ENCODE data around the gene TNFAIP8L1.

Gene TNFAIP8L1

DNA sequence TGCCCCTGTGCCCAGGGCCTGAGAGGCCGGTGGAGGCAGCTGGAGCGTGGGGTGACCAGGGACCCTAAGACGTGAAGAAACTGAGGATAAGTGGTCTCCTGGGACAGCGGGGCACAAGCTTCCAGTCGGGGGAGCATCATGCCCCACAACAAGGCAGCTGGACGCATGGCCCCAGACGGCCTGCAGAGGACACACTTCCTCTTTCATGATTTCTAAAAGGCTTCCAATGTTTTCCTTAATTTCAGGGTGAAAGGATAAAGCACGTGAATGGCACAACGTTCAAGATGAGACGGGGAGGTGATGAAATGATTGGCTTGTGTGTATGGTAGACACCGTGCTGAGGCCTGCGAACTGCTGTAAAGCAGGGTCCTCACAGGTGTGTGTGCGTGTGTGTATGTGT lies 51.0 kb downstream of the TNFAIP8L1 start:
- Histone ChIP-seq H2AFZ (no peak overlapping the region), H3K4me2 (ENCODE audit: low read length) (no peak overlapping the region), H3K4me1 (no peaks in the 10 kb centered on the region), H3K36me3 (ENCODE audit: control insufficient read depth, insufficient read depth, low read length) (no peaks in the 10 kb centered on the region), H3K9ac (no peak overlapping the region), H3K27ac (no peak overlapping the region), H3K27me3 (ENCODE audit: control insufficient read depth, insufficient read depth, low read length) (no peaks in the 10 kb centered on the region), H3K4me3 (ENCODE audit: low read depth, low read length) (no peak overlapping the region), H3K9me3 (ENCODE audit: control insufficient read depth, low read length) (no peaks in the 10 kb centered on the region), H3K79me2 (peaks cover 2% of the 10 kb centered on the region)
- TF ChIP-seq, protein P1, sequence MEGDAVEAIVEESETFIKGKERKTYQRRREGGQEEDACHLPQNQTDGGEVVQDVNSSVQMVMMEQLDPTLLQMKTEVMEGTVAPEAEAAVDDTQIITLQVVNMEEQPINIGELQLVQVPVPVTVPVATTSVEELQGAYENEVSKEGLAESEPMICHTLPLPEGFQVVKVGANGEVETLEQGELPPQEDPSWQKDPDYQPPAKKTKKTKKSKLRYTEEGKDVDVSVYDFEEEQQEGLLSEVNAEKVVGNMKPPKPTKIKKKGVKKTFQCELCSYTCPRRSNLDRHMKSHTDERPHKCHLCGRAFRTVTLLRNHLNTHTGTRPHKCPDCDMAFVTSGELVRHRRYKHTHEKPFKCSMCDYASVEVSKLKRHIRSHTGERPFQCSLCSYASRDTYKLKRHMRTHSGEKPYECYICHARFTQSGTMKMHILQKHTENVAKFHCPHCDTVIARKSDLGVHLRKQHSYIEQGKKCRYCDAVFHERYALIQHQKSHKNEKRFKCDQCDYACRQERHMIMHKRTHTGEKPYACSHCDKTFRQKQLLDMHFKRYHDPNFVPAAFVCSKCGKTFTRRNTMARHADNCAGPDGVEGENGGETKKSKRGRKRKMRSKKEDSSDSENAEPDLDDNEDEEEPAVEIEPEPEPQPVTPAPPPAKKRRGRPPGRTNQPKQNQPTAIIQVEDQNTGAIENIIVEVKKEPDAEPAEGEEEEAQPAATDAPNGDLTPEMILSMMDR (IDR thresholded peaks at IDR 0.05): no peak

DNA sequence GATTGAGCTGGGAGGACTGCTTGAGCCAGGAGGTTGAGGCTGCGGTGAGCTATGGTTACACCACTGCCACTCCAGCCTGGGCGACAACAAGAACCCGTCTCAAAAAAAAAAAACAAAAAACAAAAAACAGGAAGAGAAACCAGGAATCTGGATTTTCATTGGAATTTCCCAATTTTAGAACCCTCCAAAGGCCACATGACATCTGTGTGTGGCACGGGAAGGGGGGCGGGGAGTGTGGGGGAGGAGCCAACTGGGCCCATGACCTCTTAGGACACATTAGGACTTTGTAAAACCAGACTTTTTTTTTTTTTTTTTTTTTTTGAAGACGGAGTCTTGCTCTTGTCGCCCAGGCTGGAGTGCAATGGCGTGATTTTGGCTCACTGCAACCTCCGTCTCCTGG lies 52.1 kb downstream of the TNFAIP8L1 start:
- no peak overlapping the region for H2AFZ ChIP-seq
- H3K4me3 ChIP-seq (ENCODE audit: low read depth, low read length): no peak overlapping the region
- no peak overlapping the region for H3K9ac ChIP-seq
- no peak overlapping the region for H3K4me2 ChIP-seq (ENCODE audit: low read length)
- H3K27ac ChIP-seq: no peak overlapping the region
- H3K79me2 ChIP-seq: peaks cover 2% of the 10 kb centered on the region
- H3K36me3 ChIP-seq (ENCODE audit: control insufficient read depth, insufficient read depth, low read length): no peaks in the 10 kb centered on the region
- TF ChIP-seq, protein P1 (IDR thresholded peaks at IDR 0.05): no peak
- no peaks in the 10 kb centered on the region for H3K4me1 ChIP-seq
- no peaks in the 10 kb centered on the region for H3K27me3 ChIP-seq (ENCODE audit: control insufficient read depth, insufficient read depth, low read length)
- H3K9me3 ChIP-seq (ENCODE audit: control insufficient read depth, low read length): no peaks in the 10 kb centered on the region

DNA sequence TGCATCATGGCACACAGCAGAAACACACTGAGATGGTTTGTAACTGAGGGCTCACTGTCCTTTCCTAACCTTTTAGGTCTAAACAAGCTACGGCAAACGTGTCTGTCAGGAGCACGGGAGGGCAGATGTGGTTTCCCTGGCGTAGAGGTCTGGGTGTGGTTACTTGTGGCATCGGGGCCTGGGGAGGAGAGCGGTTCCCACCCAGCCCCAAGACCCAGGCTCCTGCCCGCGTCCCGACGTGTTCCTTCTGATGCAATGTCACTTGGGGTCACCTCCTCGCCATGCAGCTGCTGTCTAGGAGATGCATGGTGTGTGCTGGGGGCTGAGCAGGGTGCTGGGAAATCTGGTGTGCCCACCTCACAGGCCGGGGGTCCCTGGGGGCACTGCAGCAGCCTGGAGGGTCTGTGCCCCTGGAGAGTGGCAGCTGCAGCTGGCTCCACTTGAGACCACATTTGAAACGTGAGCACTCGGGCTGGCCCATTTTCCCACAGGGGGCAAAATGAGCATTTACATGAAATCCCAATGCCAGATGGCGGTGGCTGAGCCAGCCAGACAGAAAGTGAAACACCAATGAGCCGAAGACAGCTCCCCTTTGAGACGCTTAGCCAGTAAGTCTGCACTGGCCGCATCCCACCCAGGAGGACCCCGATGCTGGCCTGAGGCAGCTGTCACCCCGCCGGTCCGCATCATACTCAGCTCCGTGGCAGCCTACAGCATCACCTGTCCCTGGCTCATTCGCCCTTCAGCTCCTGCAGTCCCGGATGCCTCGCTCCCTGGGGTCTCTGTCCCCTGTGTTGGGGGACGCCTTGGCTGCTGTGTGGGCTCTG lies 53.1 kb downstream of the TNFAIP8L1 start:
- no peak overlapping the region for H3K4me2 ChIP-seq (ENCODE audit: low read length)
- H3K27ac ChIP-seq: no peak overlapping the region
- H3K36me3 ChIP-seq (ENCODE audit: control insufficient read depth, insufficient read depth, low read length): no peaks in the 10 kb centered on the region
- no peaks in the 10 kb centered on the region for H3K27me3 ChIP-seq (ENCODE audit: control insufficient read depth, insufficient read depth, low read length)
- H3K79me2 ChIP-seq: peaks cover 2% of the 10 kb centered on the region
- no peak overlapping the region for H3K9ac ChIP-seq
- no peaks in the 10 kb centered on the region for H3K4me1 ChIP-seq
- TF ChIP-seq, protein P1 (IDR thresholded peaks at IDR 0.05): no peak
- H2AFZ ChIP-seq: no peak overlapping the region
- no peaks in the 10 kb centered on the region for H3K9me3 ChIP-seq (ENCODE audit: control insufficient read depth, low read length)
- no peak overlapping the region for H3K4me3 ChIP-seq (ENCODE audit: low read depth, low read length)

DNA sequence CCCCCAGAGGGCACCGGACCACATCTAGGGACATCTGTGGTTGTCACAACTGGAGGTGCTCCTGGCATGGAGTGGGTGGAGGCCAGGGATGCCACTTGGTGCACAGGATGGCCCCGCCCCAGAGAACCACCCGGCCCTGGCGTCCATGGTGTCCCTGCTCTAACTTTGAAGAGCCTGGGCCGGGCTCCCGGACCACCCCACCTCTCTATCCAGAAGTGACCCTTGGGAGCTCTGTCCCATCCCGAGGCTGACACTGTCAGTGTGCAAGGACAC lies 53.7 kb downstream of the TNFAIP8L1 start:
- H3K79me2 ChIP-seq: peaks cover 2% of the 10 kb centered on the region
- H3K27ac ChIP-seq: no peak overlapping the region
- no peaks in the 10 kb centered on the region for H3K36me3 ChIP-seq (ENCODE audit: control insufficient read depth, insufficient read depth, low read length)
- no peak overlapping the region for H2AFZ ChIP-seq
- no peak overlapping the region for H3K4me3 ChIP-seq (ENCODE audit: low read depth, low read length)
- no peak overlapping the region for H3K9ac ChIP-seq
- H3K27me3 ChIP-seq (ENCODE audit: control insufficient read depth, insufficient read depth, low read length): no peaks in the 10 kb centered on the region
- H3K4me2 ChIP-seq (ENCODE audit: low read length): no peak overlapping the region
- no peaks in the 10 kb centered on the region for H3K4me1 ChIP-seq
- no peaks in the 10 kb centered on the region for H3K9me3 ChIP-seq (ENCODE audit: control insufficient read depth, low read length)
- TF ChIP-seq, protein P1 (IDR thresholded peaks at IDR 0.05): no peak
